ENCODE measurements around the gene LRRFIP1.

Gene LRRFIP1

GRCh38 chr2:237798236-237799059 is 171.1 kb downstream of the LRRFIP1 start, which contains the start of gene RBM44:
TSS of gene RBM44 (plus strand) at chr2:237798779. CDS start at chr2:237813610, 14,831 bp downstream.
- DNase-seq: no peak

GRCh38 chr2:237799060-237799428 is 171.7 kb downstream of the LRRFIP1 start:
- no peak for DNase-seq

GRCh38 chr2:237801466-237801865 is 174.1 kb downstream of the LRRFIP1 start:
- no peak for DNase-seq

GRCh38 chr2:237806334-237806733 is 178.9 kb downstream of the LRRFIP1 start:
- no peak for DNase-seq

DNA sequence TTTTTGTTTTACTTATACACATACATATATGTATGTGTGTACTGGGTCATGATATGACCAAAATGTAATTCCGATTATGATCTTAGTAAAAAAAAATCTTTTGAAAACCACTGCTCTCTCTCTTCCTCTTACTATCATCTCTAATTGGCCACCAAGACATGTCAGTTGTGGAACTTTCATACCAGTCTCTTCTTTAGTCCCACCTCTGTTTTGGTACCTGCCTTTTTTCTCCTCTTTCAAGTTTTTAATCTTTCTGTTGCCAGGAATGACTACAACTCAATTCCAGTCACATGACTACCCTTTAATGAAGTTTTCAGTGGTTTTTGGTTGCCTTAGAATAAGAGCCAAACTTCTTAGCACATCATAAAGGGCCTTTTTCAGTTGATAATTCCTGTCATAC is 188.2 kb downstream of the LRRFIP1 start:
- DNase-seq: no peak

- DNase-seq: no peak
These were observed 189.1 kb downstream of the LRRFIP1 start for GRCh38 chr2:237816531-237816930.

DNA sequence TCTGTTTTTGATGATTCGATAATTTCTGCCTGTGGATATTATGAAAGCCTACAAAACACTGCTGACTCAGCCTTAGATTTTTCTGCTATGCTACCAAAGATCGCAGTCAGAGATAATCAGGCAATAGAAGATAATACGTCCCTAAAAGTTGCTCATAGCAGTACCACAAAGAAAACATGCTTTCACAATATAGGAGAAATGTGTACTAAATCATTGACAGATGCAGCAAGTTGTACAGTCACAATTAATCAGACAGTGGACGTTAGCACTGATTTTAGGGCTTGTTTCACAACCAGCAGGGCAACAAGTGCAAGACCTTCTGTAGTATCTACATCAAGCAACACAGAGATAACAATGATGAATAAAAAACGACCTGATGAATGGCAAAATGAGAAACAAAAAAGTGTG is 190.7 kb downstream of the LRRFIP1 start:
- no peak for DNase-seq

- no peak for DNase-seq
These were observed 191.8 kb downstream of the LRRFIP1 start for GRCh38 chr2:237819231-237819630.

DNA sequence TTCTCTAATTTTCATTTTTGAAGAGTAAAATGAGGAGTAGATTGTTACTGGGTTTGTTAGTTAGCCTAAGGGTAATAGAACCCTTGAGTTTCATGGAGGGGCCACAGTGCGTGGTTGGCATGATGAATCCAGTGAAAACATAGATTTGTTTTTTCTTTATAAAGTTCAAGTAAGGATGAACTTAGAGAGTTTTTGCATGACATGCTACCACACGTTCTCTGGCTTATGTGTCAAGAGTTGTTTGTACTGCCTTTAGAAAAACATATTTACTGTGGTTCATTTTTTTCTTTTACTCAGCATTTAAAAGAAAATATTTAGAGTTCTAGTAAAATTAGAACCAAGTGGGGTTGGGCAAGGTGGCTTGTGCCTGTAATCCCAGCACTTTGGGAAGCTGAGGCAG is 193.0 kb downstream of the LRRFIP1 start:
- DNase-seq: no peak

DNA sequence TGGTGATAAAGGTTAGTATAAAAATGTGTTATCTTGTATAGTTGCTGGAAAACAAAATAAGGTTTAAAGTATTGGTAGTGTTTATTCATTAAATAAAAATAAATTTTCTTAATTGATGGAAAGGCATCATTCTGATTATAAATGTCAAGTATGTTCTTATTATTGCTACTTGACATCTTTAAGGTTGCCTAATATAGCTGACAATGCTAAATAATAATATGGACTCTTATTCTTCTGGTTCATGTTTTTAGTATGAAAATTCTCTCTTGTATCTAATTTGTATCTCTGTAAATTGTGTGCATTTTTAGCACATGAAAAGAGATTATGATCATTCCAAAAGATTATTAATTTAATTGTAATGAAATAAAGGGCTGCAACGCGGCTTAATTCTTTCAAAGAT is 196.2 kb downstream of the LRRFIP1 start:
- DNase-seq: no peak

DNA sequence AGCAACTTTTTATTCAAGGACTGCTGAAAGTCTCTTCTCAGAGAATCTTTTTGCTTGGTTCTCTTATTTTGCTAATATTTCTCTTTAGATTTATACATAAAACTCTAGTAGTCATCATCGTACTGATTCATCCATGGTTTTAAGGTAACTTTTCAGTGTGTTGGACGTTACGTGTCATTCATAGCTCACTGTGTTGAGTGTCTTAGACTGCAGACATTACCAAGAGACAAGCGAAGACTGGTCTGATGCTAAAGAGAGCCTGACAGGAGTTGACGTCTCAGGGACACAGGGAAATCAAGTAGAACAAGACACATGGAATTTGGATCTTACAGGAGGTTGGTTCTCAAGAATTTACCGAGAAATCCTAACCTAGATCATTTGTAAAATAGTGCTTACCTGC is 196.7 kb downstream of the LRRFIP1 start:
- DNase-seq: no peak

DNA sequence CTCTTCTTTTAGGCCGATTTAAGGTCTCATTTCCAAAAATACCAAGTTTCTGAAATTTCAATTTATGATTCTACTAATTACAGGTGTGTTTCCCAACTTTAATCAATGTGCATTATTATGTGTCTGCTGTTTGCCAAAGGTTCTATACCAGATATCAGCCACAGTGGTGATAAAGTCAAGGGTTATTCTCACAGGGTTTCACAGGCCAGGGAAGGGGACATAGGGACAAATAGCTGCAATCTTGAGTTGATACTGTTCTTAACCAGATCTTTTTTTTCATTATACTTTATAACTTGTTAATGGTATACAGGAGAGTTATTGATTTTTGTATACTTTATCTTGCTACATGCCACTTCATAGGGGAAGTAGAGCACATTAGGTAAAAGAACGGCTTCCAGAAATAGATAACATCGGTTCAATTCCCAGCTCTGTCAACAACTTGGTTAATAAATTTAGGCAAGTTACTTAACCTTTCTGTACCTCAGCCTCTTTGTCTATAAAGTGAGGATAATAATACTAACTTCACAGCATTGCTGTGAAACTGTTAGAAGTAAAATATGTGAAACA is 200.1 kb downstream of the LRRFIP1 start:
- no peak for DNase-seq

Measured in stimulated activated CD8-positive, alpha-beta memory T cell treated with anti-CD3 and anti-CD28 coated beads, Interleukin-4, amount 100 ng/mL, for 48 hours (primary cell).